NCI-H345 treated with DMSO at 0.1 percent for 48 hours (cell line): Measurements from ENCODE around the gene P4HA3.
A peak's percentile ranks its signal among the peaks of the same experiment; 100 is the strongest.

Source experiments
- DNase-seq: peaks from one replicate; lab custom pipeline; 2025; ENCODE audit not compliant: unreplicated experiment; lab: John Stamatoyannopoulos, UW

P4HA3 gene

GRCh38 chr11:74268456-74268855, 43.0 kb downstream of the P4HA3 start:
- DNase-seq = no peak

DNA sequence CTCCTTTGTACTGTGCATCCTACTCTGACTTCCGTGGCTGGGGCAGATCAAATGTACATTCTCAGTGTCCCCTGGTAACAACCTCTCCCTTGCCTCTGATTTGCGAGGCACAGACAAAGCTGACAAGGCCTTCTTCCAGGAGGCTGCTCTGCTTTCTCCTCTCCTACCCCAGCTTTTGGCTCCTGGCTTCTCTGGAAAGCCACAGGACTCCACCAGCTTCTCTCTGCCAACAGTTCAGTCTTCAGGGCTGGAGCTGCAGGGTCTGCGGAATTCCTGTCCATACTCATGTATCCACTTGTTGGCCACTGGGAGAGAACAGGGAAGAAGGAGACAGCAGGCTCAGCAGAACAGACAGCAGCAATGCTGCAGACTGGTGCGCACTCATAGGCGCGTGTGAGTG, 44.4 kb downstream of the P4HA3 start:
- no peak for DNase-seq

- DNase-seq = no peak
These were observed 46.2 kb downstream of the P4HA3 start for GRCh38 chr11:74265256-74265655.

DNA sequence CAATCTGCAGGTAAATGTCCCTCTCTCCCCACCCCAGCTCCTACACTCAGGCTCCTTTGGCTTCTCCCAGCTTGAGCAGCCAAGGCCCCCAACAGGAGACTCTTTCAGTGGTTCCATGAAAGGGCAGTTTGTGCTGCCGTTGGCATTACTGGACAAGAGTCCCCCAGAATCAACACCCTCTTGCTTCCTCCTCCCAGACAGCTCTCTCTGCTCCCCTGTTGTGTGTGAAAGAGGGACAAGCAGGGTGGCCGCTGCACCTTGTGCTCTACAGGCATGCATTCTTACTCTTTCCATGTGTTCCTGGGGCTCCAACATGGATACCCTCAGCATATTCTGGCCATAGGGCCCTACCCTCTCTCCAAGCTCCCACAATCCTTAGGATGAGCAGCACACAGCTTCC, 48.7 kb downstream of the P4HA3 start:
- DNase-seq = no peak

DNA sequence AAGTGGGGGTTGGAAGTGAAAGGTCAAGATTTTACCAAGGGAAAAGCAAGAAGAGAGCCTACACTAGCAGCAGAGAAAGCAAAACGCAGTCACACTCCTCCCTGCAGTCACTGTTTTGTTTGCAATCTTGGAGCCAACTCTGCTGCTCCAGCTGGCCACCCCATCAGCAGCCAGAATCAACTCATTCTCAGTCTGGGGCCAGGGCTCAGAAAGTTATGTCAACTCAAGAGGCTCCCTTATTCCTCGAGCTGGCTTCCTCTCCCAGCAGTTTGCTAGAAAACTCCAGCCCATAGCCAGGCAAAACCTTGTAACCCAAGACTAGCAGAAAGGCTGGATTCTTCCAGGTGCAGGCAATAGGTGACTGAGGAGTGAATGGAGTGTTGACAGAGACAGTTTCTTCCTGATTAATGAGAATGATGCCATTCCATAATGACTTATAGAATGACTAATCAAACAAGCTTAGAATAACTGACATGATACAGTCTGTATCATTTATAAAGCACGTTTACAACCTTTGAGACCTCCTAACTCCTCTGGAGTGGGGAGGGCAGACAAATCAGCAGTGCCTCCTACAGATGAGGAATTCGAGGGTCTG, 53.4 kb downstream of the P4HA3 start:
- no peak for DNase-seq

DNA sequence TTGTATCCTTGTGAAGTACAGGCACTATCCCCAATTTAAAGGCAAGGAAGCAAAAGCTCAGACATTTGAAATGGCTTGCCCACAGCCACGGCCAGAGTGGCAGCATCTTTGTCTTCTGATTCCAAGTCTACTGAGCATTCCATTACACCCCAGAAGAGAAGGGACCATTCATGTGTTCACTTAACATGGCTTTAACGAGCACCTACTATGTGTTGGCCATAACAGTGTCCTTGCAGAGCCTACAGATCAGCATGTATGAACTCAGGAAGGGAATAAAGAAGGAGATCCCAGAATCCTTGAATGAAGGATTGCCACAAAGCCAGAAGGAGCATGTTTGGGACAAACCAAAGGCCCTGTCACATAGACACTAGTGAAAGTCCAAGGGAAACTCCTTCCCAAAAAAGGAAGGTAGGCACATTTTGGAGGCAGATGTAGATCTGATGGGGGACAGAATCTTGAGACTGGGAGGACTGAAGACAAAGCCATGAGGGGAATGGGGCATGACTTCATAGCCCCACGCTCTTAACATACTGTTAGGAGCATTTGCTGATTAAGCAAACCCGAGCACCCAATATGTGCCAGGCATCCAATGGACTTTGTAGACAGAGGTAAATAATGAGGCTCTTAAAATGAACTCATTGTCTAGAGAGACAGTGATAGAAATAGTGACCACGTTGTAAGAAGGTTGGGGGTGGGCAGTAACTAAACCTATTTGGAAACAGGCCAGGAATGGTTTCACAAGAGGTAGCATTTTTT, 54.9 kb downstream of the P4HA3 start:
- DNase-seq = no peak

GRCh38 chr11:74255741-74256375, 55.6 kb downstream of the P4HA3 start:
- DNase-seq = peak; percentile 65

DNA sequence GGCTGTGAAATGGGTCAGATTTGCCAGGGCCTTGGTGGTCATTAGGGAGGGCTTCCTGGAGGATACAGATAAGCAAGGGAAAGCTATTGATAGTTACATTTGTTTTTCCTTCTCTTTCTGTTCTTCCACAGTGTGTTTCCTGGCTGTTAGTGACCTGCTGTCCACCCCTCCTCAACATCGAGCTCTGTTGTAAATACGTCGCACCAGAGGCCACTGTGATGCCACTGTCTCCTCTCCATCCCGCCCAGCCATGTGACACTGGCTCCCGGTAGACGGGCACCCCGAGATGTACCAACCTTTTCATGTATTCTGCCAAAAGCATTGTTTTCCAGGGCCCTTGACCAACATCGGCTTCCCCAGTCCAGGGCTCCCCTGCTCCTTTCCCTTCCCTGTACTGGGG, 58.1 kb downstream of the P4HA3 start:
- DNase-seq = no peak

DNA sequence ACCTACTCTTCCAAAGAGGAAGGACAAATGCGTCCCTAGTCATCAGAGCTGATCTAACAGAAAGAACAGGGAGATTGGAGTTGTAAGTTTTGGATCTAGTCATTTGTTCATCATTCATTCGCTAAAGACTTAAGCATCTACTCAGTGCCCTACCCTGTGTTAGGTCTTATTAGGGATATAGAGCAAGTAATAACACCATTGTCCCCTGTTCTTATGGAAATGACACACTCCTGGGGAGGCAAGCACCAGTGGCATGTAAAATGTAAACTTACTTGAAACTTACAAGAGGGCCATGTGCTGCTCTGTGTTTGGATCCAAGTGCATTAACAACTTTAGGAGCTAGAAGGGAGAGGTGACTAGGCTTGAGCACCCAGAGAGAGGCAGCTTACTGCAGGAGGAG, 61.9 kb downstream of the P4HA3 start:
- no peak for DNase-seq

GRCh38 chr11:74248469-74248868, 63.0 kb downstream of the P4HA3 start:
- no peak for DNase-seq

DNA sequence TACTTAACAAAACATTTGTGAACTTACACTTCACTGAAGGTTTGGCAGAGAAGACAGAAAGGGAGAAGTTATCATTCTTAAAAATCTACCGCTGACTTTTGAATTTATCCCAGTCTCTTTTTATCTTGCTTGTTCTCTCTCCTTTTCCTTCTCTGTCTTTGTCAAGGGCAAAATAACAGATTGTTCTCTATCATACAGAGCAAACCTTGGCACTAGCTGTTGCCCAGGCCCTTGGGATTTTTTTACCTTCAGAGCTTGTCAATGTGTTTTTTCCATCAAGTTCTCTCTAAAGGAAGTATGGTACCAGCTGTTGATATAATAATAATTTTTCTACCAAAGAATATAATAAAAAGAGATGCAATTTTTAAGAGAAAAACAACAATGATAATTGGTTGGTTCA, 73.2 kb downstream of the P4HA3 start:
- DNase-seq = no peak

DNA sequence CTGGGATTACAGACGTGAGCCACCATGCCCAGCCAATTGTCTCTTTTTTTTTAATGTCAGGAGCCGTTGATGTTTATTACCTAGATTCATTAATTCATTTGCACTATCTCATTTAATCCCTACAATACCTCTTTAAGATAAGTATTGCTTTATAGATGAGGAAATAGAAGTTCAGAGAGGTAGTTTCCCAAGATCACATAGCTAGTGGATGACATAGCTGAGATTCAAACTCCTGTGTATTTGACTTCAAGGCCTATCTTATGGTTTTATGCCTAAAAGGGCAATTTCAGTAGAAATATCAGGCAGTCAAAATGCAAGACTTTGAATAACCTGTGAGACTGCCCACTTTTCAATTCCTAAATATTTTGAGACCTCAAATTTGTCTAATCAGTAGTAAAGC, 73.9 kb downstream of the P4HA3 start:
- DNase-seq = no peak

GRCh38 chr11:74235121-74235520, 76.3 kb downstream of the P4HA3 start:
- DNase-seq = no peak

DNA sequence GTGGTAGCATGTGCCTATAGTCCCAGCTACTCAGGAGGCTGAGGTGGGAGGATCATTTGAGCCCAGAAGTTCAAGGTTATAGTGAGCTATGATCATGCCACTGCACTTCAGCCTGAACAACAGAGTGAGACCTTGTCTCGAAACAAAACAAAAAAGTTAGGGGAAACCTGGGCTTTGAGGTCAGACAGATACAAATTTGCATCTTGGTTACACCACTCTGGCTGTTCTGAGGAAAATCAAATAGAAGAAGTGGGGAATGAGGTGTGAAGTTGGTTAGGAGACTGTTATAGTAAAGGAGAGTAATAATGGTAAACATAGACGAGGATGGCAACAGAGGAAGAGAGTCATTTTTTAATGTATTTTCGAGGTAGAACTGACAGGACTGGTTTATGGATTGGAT, 77.8 kb downstream of the P4HA3 start:
- no peak for DNase-seq

- no peak for DNase-seq
These were observed 79.0 kb downstream of the P4HA3 start for GRCh38 chr11:74232311-74232950.

GRCh38 chr11:74226907-74227306, 84.5 kb downstream of the P4HA3 start:
- DNase-seq = no peak

- DNase-seq = no peak
These were observed 85.9 kb downstream of the P4HA3 start for GRCh38 chr11:74225565-74225964.

- DNase-seq = no peak
These were observed 89.6 kb downstream of the P4HA3 start for GRCh38 chr11:74221816-74222215.

GRCh38 chr11:74220376-74220775, 91.1 kb downstream of the P4HA3 start:
- DNase-seq = no peak
